ENCODE data around the gene ALDH1A3. TPM values are rescaled to one million over a fixed set of nuclear protein-coding genes. Genes with fewer than 3 reads are reported as not detected.

ALDH1A3 gene
- total RNA-seq, 1 experiment from 2014 or later = 5,398 TPM

DNA sequence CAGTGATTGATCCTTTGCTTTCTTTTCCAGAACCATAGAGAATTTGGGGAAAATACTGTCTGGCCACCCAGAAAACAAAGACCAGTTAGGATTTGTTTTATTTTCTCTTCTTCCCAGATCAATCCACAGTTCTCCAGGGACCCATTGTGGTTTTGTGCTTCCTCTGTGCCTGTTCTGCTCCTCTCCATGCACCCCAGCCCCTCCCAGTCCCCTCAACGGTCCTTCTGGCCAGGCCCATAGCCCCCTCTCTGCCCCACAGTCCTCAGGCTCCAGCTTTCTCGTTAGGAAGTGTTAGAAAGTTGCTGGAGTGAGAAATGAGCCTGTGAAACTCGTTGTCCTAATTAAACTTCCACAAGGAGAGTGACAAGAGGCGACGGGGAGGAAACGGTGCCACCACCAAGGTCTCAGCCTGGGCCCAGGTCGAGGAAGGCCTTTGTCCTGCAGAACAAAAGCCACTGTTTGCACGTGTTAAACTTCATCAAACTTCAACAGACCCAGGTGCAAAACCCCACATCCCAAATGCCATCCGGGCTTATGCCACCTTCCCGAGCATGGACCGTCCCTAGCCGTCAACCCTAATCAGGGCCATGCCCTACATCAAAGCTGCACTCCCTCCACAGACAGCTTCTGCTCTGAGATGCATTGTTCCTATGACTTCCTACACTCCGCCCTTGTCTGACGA is 18.7 kb upstream of the ALDH1A3 start:
- intact Hi-C loops (cut with micrococcal nuclease) = no loop called here

DNA sequence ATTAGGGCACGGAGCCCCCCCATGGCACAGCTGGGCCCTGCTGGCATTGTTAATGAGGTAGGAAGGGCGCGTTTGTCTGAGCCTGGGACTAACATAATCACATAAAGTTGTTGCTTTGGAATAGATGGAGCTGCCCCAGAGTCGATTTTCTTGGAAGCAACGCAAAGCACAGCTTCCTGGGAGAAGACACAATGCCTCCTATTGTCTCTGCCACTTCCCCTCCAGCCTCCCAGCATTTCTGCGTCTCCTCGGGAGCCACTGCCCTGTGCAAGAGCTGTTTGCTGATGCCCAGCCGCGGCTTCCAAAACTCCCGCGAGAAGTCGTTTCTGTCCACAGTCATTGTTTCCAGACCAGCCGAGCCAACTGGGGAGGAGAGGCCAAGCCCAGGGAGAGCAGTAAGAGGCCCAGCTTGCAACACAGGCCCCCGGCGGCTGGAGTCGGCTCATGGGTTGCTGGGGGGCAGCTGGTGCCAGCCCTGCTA is 18.1 kb upstream of the ALDH1A3 start:
- Histone ChIP-seq H3K4me3 (ENCODE audit: low read length) (no peak overlapping the region), H3K4me2 (ENCODE audit: low read length) (no peak overlapping the region), H3K9me2 (replicated peaks; ENCODE audit: low read length) (no peaks in the 10 kb centered on the region), H3K9ac (ENCODE audit: low read length) (no peak overlapping the region), H3K9me3 (ENCODE audit: low read length) (no peaks in the 10 kb centered on the region), H3F3A (ENCODE audit: low read length, unreplicated experiment) (no peaks in the 10 kb centered on the region), H3K4me1 (ENCODE audit: insufficient read depth, low read length) (no peaks in the 10 kb centered on the region), H3K27me3 (ENCODE audit: low read length) (no peaks in the 10 kb centered on the region), H3K27ac (ENCODE audit: low read length) (no peak overlapping the region), H4K20me1 (ENCODE audit: low read length) (no peaks in the 10 kb centered on the region), H3K79me2 (ENCODE audit: low read length) (no peaks in the 10 kb centered on the region), H2AFZ (ENCODE audit: low read length) (no peak overlapping the region), H3K36me3 (ENCODE audit: low read depth, low read length) (no peaks in the 10 kb centered on the region)
- no TSS peak for BruUV-seq (replicated peaks)
- CTCF ChIA-PET = no interaction called here
- ATAC-seq = no peak
- no peak for DNase-seq
- TF ChIP-seq EZH2phosphoT487 (IDR thresholded peaks at IDR 0.05; ENCODE audit: borderline replicate concordance, low read length) (no peak), EZH2 (IDR thresholded peaks at IDR 0.05; ENCODE audit: low read length, unreplicated experiment) (no peak), CTCF (conservative IDR thresholded peaks at IDR 0.05; ENCODE audit: low read depth, low read length) (no peak)
- intact Hi-C loops (cut with micrococcal nuclease) = no loop called here
- POLR2A ChIA-PET (ENCODE audit: unreplicated experiment) = no interaction called here

More for the DNA sequence above, 18.7 kb upstream of the ALDH1A3 start:
- Histone ChIP-seq H3K27me3 (ENCODE audit: low read length) (no peaks in the 10 kb centered on the region), H4K20me1 (ENCODE audit: low read length) (no peaks in the 10 kb centered on the region), H3K4me2 (ENCODE audit: low read length) (no peak overlapping the region), H3K27ac (ENCODE audit: low read length) (no peak overlapping the region), H3K9ac (ENCODE audit: low read length) (no peak overlapping the region), H3K4me3 (ENCODE audit: low read length) (no peak overlapping the region), H3K9me2 (replicated peaks; ENCODE audit: low read length) (no peaks in the 10 kb centered on the region), H3K36me3 (ENCODE audit: low read depth, low read length) (peaks cover 5% of the 10 kb centered on the region; the same call in 1 of the 2 replicates), H3K79me2 (ENCODE audit: low read length) (no peaks in the 10 kb centered on the region), H2AFZ (ENCODE audit: low read length) (no peak overlapping the region), H3K9me3 (ENCODE audit: low read length) (no peaks in the 10 kb centered on the region), H3F3A (ENCODE audit: low read length, unreplicated experiment) (no peaks in the 10 kb centered on the region), H3K4me1 (ENCODE audit: insufficient read depth, low read length) (no peaks in the 10 kb centered on the region)
- TF ChIP-seq EZH2phosphoT487 (IDR thresholded peaks at IDR 0.05; ENCODE audit: borderline replicate concordance, low read length) (no peak), CTCF (conservative IDR thresholded peaks at IDR 0.05; ENCODE audit: low read depth, low read length) (no peak), EZH2 (IDR thresholded peaks at IDR 0.05; ENCODE audit: low read length, unreplicated experiment) (no peak)
- CTCF ChIA-PET = no interaction called here
- POLR2A ChIA-PET (ENCODE audit: unreplicated experiment) = no interaction called here
- no TSS peak for BruUV-seq (replicated peaks)
- ATAC-seq (no peak), DNase-seq (no peak)

DNA sequence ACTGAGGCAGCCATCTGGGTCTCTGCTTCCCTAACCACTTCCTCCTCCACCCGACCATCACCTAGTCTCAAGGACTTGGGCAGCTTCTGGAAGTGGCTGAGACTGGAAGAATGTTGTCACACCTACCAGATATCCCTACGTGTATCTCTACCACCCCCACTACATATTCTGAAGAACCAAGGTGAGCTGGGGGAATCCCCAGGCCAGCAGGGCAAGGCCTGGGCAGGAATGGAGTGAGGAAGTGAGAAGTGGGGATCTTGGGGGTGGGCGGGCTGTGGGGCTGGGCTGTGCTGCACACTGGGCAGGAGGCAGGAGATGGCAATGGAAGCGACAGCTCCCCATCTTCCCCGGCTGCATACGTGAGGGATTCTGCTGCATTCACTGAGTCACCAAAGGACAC is 17.5 kb upstream of the ALDH1A3 start:
- no peaks in the 10 kb centered on the region for H4K20me1 ChIP-seq (ENCODE audit: low read length)
- ChIA-PET CTCF (no interaction called here), POLR2A (ENCODE audit: unreplicated experiment) (no interaction called here)
- no peaks in the 10 kb centered on the region for H3K9me3 ChIP-seq (ENCODE audit: low read length)
- no peak for TF ChIP-seq EZH2phosphoT487 (IDR thresholded peaks at IDR 0.05; ENCODE audit: borderline replicate concordance, low read length)
- TF ChIP-seq EZH2 (IDR thresholded peaks at IDR 0.05; ENCODE audit: low read length, unreplicated experiment) = no peak
- TF ChIP-seq CTCF (conservative IDR thresholded peaks at IDR 0.05; ENCODE audit: low read depth, low read length) = no peak
- H3K27ac ChIP-seq (ENCODE audit: low read length) = no peak overlapping the region
- ATAC-seq (no peak), DNase-seq (no peak)
- no peak overlapping the region for H3K4me3 ChIP-seq (ENCODE audit: low read length)
- intact Hi-C loops (cut with micrococcal nuclease) = no loop called here
- BruUV-seq (replicated peaks) = no TSS peak
- H3K36me3 ChIP-seq (ENCODE audit: low read depth, low read length) = no peaks in the 10 kb centered on the region
- no peak overlapping the region for H2AFZ ChIP-seq (ENCODE audit: low read length)
- H3K4me1 ChIP-seq (ENCODE audit: insufficient read depth, low read length) = no peaks in the 10 kb centered on the region
- H3K4me2 ChIP-seq (ENCODE audit: low read length) = no peak overlapping the region
- no peaks in the 10 kb centered on the region for H3F3A ChIP-seq (ENCODE audit: low read length, unreplicated experiment)
- H3K9ac ChIP-seq (ENCODE audit: low read length) = no peak overlapping the region
- H3K79me2 ChIP-seq (ENCODE audit: low read length) = no peaks in the 10 kb centered on the region
- H3K27me3 ChIP-seq (ENCODE audit: low read length) = no peaks in the 10 kb centered on the region
- H3K9me2 ChIP-seq (replicated peaks; ENCODE audit: low read length) = no peaks in the 10 kb centered on the region

Data from PC-3 (cell line).